Panc1 (cell line): ENCODE data around the gene GHDC. TPM values are rescaled to one million over a fixed set of nuclear protein-coding genes. Genes with fewer than 3 reads are reported as not detected.

Source experiments
- ATAC-seq: fragments of 200-7000 bp; cut with Tn5 transposase; 2 replicates; pipeline ENCODE4 v1.9.1; 2020; ENCODE audit warnings: mild to moderate bottlenecking, moderate library complexity
- BruUV-seq: library from RNA; stranded (reverse); fragments of 400-500 nt; replicated peaks from 2 replicates; lab custom pipeline; 2021; lab: Mats Ljungman, UMichigan
- CTCF ChIA-PET: fragments of 300-600 bp; sonication (Branson Sonifier 250); formaldehyde crosslinking; loops from one replicate; lab custom pipeline; 2022; ENCODE audit warnings: antibody characterized with exemption; lab: Charles Lee
- POLR2A ChIA-PET: fragments of 300-600 bp; sonication (Branson Sonifier 250); formaldehyde crosslinking; loops from one replicate; lab custom pipeline; 2022; ENCODE audit warnings: antibody characterized with exemption; lab: Charles Lee
- DNase-seq: peaks from one replicate; pipeline ENCODE4 v3.0.0-alpha.2; 2010; ENCODE audit warnings: low read depth, low spot score
- H3K27ac ChIP-seq: 2 replicates; pipeline ENCODE4 v1.5.1; 2011; ENCODE audit warnings: mild to moderate bottlenecking, low read length, inconsistent platforms
- H3K27me3 ChIP-seq: fragments of 200-500 bp; sonication (Bioruptor generic); 2 replicates; pipeline ENCODE4 v1.6.0; 2014; ENCODE audit warnings: low read length, inconsistent platforms; ENCODE audit not compliant: control insufficient read depth, insufficient read depth
- H3K36me3 ChIP-seq: fragments of 200-500 bp; sonication (Bioruptor generic); 2 replicates; pipeline ENCODE4 v1.5.1; 2014; ENCODE audit warnings: inconsistent platforms, mild to moderate bottlenecking, low read length, moderate library complexity; ENCODE audit not compliant: control insufficient read depth, insufficient read depth
- H3K4me1 ChIP-seq: 2 replicates; pipeline ENCODE4 v1.5.1; 2011; ENCODE audit warnings: inconsistent platforms, mild to moderate bottlenecking, low read length, moderate library complexity; ENCODE audit not compliant: control insufficient read depth, insufficient read depth
- H3K4me3 ChIP-seq, 2 experiments: 2 replicates each; pipeline ENCODE4 v1.5.1; 2011 to 2012; ENCODE audit warnings: low read depth in 2 of 2, low read length in 2 of 2, mild to moderate bottlenecking in 2 of 2, inconsistent platforms in 1 of 2, moderate library complexity in 1 of 2
- H3K9me3 ChIP-seq: fragments of 200-500 bp; sonication (Bioruptor generic); 2 replicates; pipeline ENCODE4 v1.5.1; 2014; ENCODE audit warnings: low read depth, mild to moderate bottlenecking, inconsistent platforms, low read length, moderate library complexity; ENCODE audit not compliant: control insufficient read depth, insufficient read depth
- POLR2AphosphoS5 ChIP-seq: IDR thresholded peaks from 2 replicates; pipeline ENCODE4 v1.6.1; 2012; ENCODE audit warnings: mild to moderate bottlenecking, low read depth, low read length, moderate library complexity
- SIN3A ChIP-seq: IDR thresholded peaks from 2 replicates; pipeline ENCODE4 v1.6.1; 2012; ENCODE audit warnings: low read depth, mild to moderate bottlenecking, low read length, moderate library complexity, borderline replicate concordance; ENCODE audit not compliant: insufficient read depth
- TCF7L2 ChIP-seq: IDR thresholded peaks from 2 replicates; pipeline ENCODE4 v1.6.1; 2011; ENCODE audit warnings: mild to moderate bottlenecking, low read depth, low read length, inconsistent platforms
- in situ Hi-C: cut with HindIII; loops from 2 replicates; pipeline ENCODE4 v1.10.0; 2016; ENCODE audit warnings: low sequenced_read_pairs, low pct_unique_long_range_greater_than_20kb
- intact Hi-C: fragments of 100-400 bp; cut with micrococcal nuclease; formaldehyde crosslinking; loops from one replicate; pipeline ENCODE4 v1.10.0; 2022; ENCODE audit not compliant: unreplicated experiment
- total RNA-seq: library from RNA; stranded (reverse); gene quantifications from one replicate; pipeline ENCODE4 v1.2.1, GENCODE V29; 2021; ENCODE audit not compliant: unreplicated experiment
- TF ChIP-seq, protein P1 (sequence below): fragments of 450-650 bp; IDR thresholded peaks from 2 replicates; pipeline ENCODE4 v1.5.1; 2017; ENCODE audit warnings: mild to moderate bottlenecking
- TF ChIP-seq, protein P2 (sequence below), 2 experiments: IDR thresholded peaks; 2 replicates each; pipeline ENCODE4 v1.6.1; 2011 to 2012; ENCODE audit warnings: low read depth in 2 of 2, control low read depth in 1 of 2, low read length in 1 of 2, mild to moderate bottlenecking in 1 of 2, moderate library complexity in 1 of 2; ENCODE audit not compliant: insufficient read depth in 1 of 2

GHDC gene
- total RNA-seq, 1 experiment from 2014 or later = 21.8 TPM

DNA sequence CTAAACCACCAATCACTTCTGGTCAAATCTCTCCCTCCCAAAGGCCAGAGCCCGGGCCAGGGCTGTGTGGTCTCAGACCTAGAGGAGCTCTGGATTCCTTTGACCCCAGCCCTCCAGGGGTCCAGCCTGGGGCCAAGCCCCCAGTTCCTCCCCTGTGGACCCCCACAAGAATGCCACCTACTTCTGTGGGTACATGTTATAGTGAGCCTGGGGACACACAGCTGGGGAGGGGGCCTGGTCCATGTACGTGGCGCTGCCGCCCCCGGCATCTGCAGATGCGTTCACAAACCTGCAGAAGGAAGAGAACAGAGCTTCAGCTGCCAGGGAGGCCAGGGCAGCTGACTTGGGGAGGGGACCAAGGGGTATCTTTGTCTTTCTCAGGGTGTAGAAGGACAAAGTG, 7.9 kb upstream of the GHDC start:
- no peak for ATAC-seq
- H3K4me1 ChIP-seq = no peaks in the 10 kb centered on the region; the same call in 1 of the 2 replicates
- H3K36me3 ChIP-seq = peaks cover 4% of the 10 kb centered on the region; the same call in 1 of the 2 replicates
- ChIA-PET POLR2A (no interaction called here), CTCF (no interaction called here)
- no peak overlapping the region for H3K4me3 ChIP-seq
- no peaks in the 10 kb centered on the region for H3K9me3 ChIP-seq
- no peak overlapping the region for H3K27ac ChIP-seq
- intact Hi-C loops = no loop called here
- in situ Hi-C loops = no loop called here
- DNase-seq = no peak
- no peak for TF ChIP-seq TCF7L2
- no peak for TF ChIP-seq SIN3A
- TF ChIP-seq, protein P1, sequence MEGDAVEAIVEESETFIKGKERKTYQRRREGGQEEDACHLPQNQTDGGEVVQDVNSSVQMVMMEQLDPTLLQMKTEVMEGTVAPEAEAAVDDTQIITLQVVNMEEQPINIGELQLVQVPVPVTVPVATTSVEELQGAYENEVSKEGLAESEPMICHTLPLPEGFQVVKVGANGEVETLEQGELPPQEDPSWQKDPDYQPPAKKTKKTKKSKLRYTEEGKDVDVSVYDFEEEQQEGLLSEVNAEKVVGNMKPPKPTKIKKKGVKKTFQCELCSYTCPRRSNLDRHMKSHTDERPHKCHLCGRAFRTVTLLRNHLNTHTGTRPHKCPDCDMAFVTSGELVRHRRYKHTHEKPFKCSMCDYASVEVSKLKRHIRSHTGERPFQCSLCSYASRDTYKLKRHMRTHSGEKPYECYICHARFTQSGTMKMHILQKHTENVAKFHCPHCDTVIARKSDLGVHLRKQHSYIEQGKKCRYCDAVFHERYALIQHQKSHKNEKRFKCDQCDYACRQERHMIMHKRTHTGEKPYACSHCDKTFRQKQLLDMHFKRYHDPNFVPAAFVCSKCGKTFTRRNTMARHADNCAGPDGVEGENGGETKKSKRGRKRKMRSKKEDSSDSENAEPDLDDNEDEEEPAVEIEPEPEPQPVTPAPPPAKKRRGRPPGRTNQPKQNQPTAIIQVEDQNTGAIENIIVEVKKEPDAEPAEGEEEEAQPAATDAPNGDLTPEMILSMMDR = no peak
- TF ChIP-seq POLR2AphosphoS5 = no peak
- TF ChIP-seq, protein P2, sequence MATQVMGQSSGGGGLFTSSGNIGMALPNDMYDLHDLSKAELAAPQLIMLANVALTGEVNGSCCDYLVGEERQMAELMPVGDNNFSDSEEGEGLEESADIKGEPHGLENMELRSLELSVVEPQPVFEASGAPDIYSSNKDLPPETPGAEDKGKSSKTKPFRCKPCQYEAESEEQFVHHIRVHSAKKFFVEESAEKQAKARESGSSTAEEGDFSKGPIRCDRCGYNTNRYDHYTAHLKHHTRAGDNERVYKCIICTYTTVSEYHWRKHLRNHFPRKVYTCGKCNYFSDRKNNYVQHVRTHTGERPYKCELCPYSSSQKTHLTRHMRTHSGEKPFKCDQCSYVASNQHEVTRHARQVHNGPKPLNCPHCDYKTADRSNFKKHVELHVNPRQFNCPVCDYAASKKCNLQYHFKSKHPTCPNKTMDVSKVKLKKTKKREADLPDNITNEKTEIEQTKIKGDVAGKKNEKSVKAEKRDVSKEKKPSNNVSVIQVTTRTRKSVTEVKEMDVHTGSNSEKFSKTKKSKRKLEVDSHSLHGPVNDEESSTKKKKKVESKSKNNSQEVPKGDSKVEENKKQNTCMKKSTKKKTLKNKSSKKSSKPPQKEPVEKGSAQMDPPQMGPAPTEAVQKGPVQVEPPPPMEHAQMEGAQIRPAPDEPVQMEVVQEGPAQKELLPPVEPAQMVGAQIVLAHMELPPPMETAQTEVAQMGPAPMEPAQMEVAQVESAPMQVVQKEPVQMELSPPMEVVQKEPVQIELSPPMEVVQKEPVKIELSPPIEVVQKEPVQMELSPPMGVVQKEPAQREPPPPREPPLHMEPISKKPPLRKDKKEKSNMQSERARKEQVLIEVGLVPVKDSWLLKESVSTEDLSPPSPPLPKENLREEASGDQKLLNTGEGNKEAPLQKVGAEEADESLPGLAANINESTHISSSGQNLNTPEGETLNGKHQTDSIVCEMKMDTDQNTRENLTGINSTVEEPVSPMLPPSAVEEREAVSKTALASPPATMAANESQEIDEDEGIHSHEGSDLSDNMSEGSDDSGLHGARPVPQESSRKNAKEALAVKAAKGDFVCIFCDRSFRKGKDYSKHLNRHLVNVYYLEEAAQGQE (IDR thresholded peaks at IDR 0.05; ENCODE audit: insufficient read depth in 1 of 2, low read depth in 2 of 2, low read length in 1 of 2) = no peak
- no TSS peak for BruUV-seq
- no peaks in the 10 kb centered on the region for H3K27me3 ChIP-seq

DNA sequence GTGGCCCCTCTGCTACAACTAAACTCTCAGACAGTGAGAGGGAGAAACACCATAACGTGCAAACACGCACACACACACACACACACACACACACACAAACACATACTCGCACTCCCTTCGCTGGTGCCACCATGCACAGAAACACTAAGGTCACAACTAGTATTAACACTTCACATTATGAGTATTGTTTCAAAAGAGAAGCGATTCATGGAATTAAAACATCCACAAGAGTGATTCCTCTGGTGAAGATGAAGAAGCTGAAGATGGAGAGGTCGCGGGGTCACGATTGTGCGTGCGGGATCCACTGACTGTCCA, 7.1 kb upstream of the GHDC start:
- ATAC-seq (no peak), DNase-seq (no peak)
- 0 out of 2 replicates have a peak, but pooled peaks cover 4% of the 10 kb centered on the region for H3K36me3 ChIP-seq
- TF ChIP-seq SIN3A (no peak), TCF7L2 (no peak), POLR2AphosphoS5 (no peak)
- TF ChIP-seq, protein P2 (IDR thresholded peaks at IDR 0.05; ENCODE audit: insufficient read depth in 1 of 2, low read depth in 2 of 2, low read length in 1 of 2) = no peak
- TF ChIP-seq, protein P1 = no peak
- intact Hi-C loops = no loop called here
- H3K4me1 ChIP-seq = no peaks in the 10 kb centered on the region; the same call in 1 of the 2 replicates
- no peaks in the 10 kb centered on the region for H3K9me3 ChIP-seq
- CTCF ChIA-PET = interaction anchor here (0.6 kb wide), 1 partner anchor 172 kb away, joined by 3 read pairs; no protein-coding TSS in a partner anchor
- H3K4me3 ChIP-seq = no peak overlapping the region
- no peaks in the 10 kb centered on the region for H3K27me3 ChIP-seq
- in situ Hi-C loops = no loop called here
- no peak overlapping the region for H3K27ac ChIP-seq
- POLR2A ChIA-PET = no interaction called here
- BruUV-seq = no TSS peak
